SJCRH30 (cell line): ENCODE data around the gene FGD4. TPM values are rescaled to one million over a fixed set of nuclear protein-coding genes. Genes with fewer than 3 reads are reported as not detected.
A peak's percentile ranks its signal among the peaks of the same experiment; 100 is the strongest.
"Not testable (repeated sequence)": the region's sequence is repeated elsewhere in the genome, so short reads cannot be mapped to it uniquely, and the experiment has no call there.

Experiments used
- DNase-seq, 2 experiments: peaks; one replicate each; pipeline ENCODE4 v3.0.0-alpha.2; 2015 to 2020
- H3K27ac ChIP-seq: fragments of 250-450 bp; sonication (Bioruptor Pico); 2 replicates; pipeline ENCODE4 v1.5.1; 2020; ENCODE audit warnings: mild to moderate bottlenecking, moderate library complexity
- H3K27me3 ChIP-seq: fragments of 250-450 bp; sonication (Bioruptor Pico); 2 replicates; pipeline ENCODE4 v1.5.1; 2020; ENCODE audit warnings: mild to moderate bottlenecking, moderate library complexity
- H3K36me3 ChIP-seq: fragments of 250-450 bp; sonication (Bioruptor Pico); 2 replicates; pipeline ENCODE4 v1.5.1; 2020; ENCODE audit warnings: mild to moderate bottlenecking, moderate library complexity
- H3K4me1 ChIP-seq: fragments of 250-450 bp; sonication (Bioruptor Pico); 2 replicates; pipeline ENCODE4 v1.5.1; 2020; ENCODE audit warnings: mild to moderate bottlenecking, moderate library complexity
- H3K4me3 ChIP-seq: fragments of 250-450 bp; sonication (Bioruptor Pico); 2 replicates; pipeline ENCODE4 v1.5.1; 2020; ENCODE audit warnings: mild to moderate bottlenecking, moderate library complexity
- H3K9me3 ChIP-seq: fragments of 250-450 bp; sonication (Bioruptor Pico); replicated peaks from 2 replicates; pipeline ENCODE4 v1.5.1; 2020; ENCODE audit warnings: mild to moderate bottlenecking, moderate library complexity
- total RNA-seq: library from RNA; depleted of rRNA; stranded (reverse); fragments of >200 nt; shearing (Covaris generic); gene quantifications from 2 replicates; pipeline ENCODE4 v1.2.3, GENCODE V29; 2014

FGD4 gene
- total RNA-seq, 1 experiment from 2014 or later, result 10.3 TPM

DNA sequence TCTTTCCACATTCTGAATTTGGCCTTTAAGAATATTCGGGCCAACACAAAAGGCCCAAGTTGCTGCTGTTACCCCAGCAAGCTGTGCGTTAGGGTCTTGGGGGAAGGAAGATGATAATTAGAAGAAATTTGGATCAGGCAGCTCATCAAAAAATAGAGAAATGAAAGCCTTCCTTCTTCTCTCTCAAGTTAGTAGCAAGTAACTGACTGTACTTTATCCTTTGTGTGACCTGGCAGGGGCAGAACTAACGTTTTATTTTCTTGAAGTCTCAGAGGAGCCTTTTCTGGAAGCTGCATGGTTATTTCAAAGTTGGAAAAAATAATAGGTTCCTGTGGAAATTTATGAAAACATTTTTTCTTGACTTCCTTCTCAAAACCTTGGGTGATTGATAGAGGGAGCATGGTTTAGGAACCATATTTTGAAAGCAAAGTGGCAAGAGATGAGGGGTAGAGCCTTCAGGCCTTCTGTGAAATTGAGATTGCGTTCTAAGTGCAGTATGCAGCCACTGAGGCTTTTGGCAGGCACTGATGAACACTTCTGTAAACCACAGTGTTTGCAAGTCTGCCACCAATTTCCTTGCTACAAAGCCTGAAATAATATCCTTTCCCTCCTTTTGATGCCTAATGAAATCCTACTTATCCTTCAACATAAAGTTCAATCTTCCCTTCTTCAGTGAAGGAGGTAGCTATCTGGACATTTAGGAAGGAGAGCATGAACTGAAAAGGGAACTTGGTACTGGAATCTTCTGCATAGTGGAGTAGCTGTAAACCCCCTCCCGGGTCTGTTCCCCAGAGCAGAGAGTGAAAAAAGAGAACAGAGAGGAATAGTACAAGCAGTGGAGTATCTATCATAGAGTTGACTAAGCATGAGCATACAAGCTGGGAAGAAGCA lies 123.2 kb downstream of the FGD4 start:
- Histone ChIP-seq H3K9me3 (no peaks in the 10 kb centered on the region), H3K4me3 (no peak overlapping the region), H3K27ac (no peak overlapping the region), H3K27me3 (no peaks in the 10 kb centered on the region), H3K4me1 (no peaks in the 10 kb centered on the region), H3K36me3 (no peaks in the 10 kb centered on the region)
- DNase-seq, result peak in 1 of 2 experiments; percentile 11

DNA sequence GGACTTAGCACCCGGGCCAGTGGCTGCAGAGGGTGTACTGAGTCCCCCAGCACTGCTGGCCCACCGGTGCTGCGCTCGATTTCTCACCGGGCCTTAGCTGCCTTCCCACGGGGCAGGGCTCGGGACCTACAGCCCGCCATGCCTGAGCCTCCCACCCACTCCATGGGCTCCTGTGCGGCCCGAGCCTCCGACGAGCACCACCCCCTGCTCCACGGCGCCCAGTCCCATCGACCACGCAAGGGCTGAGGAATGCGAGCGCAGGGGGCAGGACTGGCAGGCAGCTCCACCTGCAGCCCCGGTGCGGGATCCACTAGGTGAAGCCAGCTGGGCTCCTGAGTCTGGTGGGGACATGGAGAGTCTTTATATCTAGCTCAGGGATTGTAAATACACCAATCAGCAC lies 126.4 kb downstream of the FGD4 start:
- not testable (repeated sequence) for H3K4me1 ChIP-seq, H3K9me3 ChIP-seq, H3K27ac ChIP-seq, H3K4me3 ChIP-seq, H3K27me3 ChIP-seq, H3K36me3 ChIP-seq, DNase-seq

DNA sequence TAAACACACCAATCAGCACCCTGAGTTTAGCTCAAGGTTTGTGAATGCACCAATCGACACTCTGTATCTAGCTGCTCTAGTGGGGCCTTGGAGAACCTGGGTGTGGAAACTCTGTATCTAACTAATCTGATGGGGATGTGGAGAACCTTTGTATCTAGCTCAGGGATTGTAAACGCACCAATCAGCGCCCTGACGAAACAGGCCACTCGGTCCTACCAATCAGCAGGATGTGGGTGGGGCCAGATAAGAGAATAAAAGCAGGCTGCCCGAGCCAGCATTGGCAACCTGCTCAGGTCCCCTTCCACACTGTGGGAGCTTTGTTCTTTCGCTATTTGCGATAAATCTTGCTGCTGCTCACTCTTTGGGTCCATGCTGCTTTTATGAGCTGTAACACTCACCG lies 127.0 kb downstream of the FGD4 start:
- not testable (repeated sequence) for H3K4me3 ChIP-seq, DNase-seq, H3K27ac ChIP-seq, H3K9me3 ChIP-seq, H3K27me3 ChIP-seq, H3K4me1 ChIP-seq, H3K36me3 ChIP-seq

DNA sequence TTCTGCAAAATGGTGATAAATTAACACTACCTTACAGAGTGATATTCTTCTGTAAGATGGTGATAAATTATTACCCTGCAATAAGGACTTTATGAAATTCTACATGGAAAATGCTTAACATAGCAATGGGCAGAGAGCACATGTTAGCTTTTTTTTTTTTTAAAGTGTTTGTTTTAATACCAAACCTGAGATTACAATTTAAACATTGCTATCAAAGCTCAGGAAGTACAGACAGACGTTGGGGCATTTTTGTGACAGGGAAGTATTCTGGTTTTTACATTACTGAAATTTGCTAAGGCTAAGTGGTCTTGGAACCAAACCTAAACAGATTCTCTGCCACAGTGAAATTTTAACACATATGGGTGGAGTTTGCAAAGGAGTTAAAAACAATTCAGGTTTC lies 133.1 kb downstream of the FGD4 start:
- no peaks in the 10 kb centered on the region for H3K9me3 ChIP-seq
- no peak overlapping the region for H3K27ac ChIP-seq
- DNase-seq, result no peak
- H3K36me3 ChIP-seq, result no peaks in the 10 kb centered on the region
- H3K27me3 ChIP-seq, result no peaks in the 10 kb centered on the region
- peaks cover 16% of the 10 kb centered on the region for H3K4me1 ChIP-seq
- H3K4me3 ChIP-seq, result no peak overlapping the region

DNA sequence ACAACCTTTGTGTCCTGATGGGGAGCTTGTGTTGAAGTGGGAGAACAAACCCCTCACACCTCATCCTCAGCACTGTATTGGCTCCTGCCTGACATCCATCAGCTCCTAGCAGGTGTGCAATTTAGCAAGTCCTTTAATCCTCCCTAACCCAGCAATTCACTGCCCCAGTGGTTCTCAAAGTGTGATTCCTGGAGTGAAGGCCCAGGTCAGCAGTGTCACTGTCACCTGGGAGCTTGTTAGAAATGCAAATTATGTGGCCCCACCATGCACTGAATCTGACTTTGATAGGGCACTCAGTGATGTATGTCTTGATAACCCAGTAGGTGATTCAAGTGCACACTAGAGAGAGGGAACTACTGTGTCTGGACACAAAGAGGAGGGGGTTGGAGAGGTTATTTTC lies 133.6 kb downstream of the FGD4 start:
- Histone ChIP-seq H3K27ac (no peak overlapping the region), H3K4me3 (no peak overlapping the region)

GRCh38 chr12:32533506-32533905 lies 134.1 kb downstream of the FGD4 start:
- not testable (repeated sequence) for H3K27me3 ChIP-seq, H3K9me3 ChIP-seq, H3K36me3 ChIP-seq, DNase-seq, H3K27ac ChIP-seq, H3K4me3 ChIP-seq
- H3K4me1 ChIP-seq, result peaks cover 16% of the 10 kb centered on the region

More for the DNA sequence above, 133.6 kb downstream of the FGD4 start:
- Histone ChIP-seq H3K27me3 (no peaks in the 10 kb centered on the region), H3K9me3 (no peaks in the 10 kb centered on the region), H3K4me1 (peaks cover 16% of the 10 kb centered on the region), H3K36me3 (no peaks in the 10 kb centered on the region)
- DNase-seq, result no peak

DNA sequence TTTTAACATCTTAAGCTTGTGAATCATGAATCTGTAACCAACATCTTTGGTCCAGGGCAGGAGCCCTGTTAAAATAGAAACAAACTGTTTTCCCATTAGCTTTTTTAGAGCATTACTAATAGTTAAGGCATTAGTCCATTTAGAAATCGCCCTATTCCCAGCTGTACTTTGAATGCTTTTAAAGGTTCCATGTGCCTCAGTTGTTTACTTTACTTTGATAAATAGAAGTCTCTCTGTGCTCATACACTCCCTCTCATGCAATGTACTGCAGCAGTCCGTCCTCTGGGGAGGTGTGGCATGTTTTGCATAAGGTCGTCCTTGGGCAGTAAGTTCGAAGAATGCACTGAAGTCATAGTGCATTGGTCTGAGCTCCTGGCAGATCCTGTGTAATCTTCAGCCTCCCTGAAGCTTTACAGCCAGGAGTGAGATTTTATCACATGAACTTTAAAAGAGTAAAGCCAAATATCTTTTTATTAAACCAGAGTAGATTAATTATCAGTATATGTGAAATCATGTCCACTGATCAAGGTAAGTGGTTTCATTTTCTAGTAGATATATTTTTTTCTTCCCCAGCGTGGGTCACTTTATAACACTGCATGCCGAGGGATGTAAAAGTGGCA lies 134.7 kb downstream of the FGD4 start:
- H3K4me1 ChIP-seq, result peaks cover 16% of the 10 kb centered on the region
- H3K4me3 ChIP-seq, result peak overlapping the region; percentile 38
- H3K9me3 ChIP-seq, result no peaks in the 10 kb centered on the region
- H3K27me3 ChIP-seq, result no peaks in the 10 kb centered on the region
- H3K27ac ChIP-seq, result no peak overlapping the region
- peak; percentile 44 to 63 for DNase-seq
- H3K36me3 ChIP-seq, result no peaks in the 10 kb centered on the region

GRCh38 chr12:32534698-32535097 lies 135.3 kb downstream of the FGD4 start:
- no peaks in the 10 kb centered on the region for H3K36me3 ChIP-seq
- no peaks in the 10 kb centered on the region for H3K27me3 ChIP-seq
- no peaks in the 10 kb centered on the region for H3K9me3 ChIP-seq
- peak overlapping the region; percentile 38 for H3K4me3 ChIP-seq
- DNase-seq, result no peak
- H3K27ac ChIP-seq, result no peak overlapping the region
- H3K4me1 ChIP-seq, result peaks cover 16% of the 10 kb centered on the region

DNA sequence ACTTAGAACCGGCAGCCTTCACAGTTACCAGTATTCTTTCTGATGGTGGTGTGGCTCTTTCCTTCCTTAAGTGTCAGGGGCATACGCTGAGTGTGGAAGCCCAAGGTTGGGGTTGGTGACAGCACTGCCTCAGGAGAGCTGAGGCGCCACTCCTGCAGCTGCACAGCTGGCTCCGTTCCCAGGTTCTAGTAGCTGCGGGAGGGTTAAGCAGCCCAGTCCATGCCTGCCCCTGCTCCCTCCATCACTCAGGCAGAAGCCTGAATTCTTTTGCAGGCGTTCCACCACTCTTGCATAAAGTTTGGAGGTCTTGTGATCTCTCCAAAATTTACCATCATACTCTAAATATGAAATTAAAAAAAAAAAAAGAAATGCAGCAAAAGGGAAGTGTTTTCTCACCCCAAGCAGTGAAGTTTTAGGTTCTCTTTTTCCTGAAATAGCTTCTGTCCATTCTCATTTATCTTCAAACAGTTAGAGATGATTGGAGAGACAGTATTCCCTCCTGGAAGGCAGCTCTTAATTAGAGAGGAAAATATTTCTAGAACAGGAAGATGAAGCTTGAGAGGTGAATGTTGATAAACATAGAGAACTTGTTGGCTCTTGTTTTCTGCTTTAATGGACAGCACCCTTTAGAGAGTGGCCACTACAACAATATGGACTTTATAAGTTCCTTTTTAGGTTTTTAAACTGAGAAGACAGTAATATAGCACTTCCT lies 136.1 kb downstream of the FGD4 start:
- no peak overlapping the region for H3K27ac ChIP-seq
- H3K36me3 ChIP-seq, result no peaks in the 10 kb centered on the region
- no peaks in the 10 kb centered on the region for H3K27me3 ChIP-seq
- no peaks in the 10 kb centered on the region for H3K9me3 ChIP-seq
- H3K4me1 ChIP-seq, result peaks cover 16% of the 10 kb centered on the region
- peak overlapping the region; percentile 38 for H3K4me3 ChIP-seq
- peak; percentile 86 to 90 for DNase-seq

DNA sequence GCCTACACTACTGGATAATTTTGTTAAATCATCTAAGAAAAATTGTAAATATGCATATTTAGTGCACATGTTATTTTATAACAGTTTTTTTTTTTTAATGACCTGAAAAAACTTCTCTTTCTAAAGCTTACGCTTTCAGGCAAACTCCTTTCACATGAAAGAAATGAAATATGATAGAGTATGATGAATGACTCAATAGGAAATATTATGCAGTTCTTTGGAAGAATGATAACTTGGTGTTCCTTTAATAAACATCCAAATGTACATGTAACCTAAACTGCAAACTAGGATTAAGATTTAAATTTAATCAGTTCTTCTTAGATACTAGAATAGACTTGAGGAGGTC lies 136.6 kb downstream of the FGD4 start:
- H3K4me3 ChIP-seq, result no peak overlapping the region

DNA sequence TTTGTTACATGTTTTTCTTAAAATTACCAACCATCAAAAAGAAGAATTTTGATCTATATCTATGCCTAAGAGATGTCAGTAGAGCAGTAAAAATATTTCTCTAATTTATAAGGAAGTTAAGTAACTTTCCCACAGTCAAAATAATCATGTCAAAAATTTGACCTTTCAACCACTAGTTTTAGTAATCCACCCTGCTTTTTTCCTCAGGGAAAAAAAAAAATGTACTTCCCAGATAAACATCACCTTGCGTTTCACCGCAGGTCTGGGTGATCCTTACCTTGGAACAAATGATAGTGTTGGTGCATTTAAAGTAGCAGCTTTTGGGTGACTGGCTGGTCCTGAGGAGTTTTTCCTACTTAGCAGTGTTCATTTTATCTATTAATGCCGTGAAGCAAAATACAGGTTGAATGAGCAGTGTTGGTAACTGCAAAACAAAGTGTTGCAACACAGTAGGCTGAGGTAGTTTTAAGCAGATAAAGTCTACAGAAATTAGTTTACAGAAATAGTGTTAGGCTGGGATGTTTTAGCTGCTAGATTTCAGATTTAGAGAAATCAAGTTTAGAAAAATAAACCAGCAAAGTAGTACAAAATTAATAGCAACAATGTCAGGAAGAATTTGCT lies 142.5 kb downstream of the FGD4 start:
- Histone ChIP-seq H3K36me3 (no peaks in the 10 kb centered on the region), H3K4me3 (no peak overlapping the region), H3K27ac (no peak overlapping the region), H3K27me3 (no peaks in the 10 kb centered on the region), H3K9me3 (no peaks in the 10 kb centered on the region), H3K4me1 (no peaks in the 10 kb centered on the region)
- DNase-seq, result no peak

More for the DNA sequence above, 136.6 kb downstream of the FGD4 start:
- H3K27ac ChIP-seq, result no peak overlapping the region
- DNase-seq, result no peak
- H3K36me3 ChIP-seq, result no peaks in the 10 kb centered on the region
- no peaks in the 10 kb centered on the region for H3K27me3 ChIP-seq
- peaks cover 16% of the 10 kb centered on the region for H3K4me1 ChIP-seq
- H3K9me3 ChIP-seq, result no peaks in the 10 kb centered on the region

- Histone ChIP-seq H3K27ac (no peak overlapping the region), H3K27me3 (no peaks in the 10 kb centered on the region), H3K4me3 (no peak overlapping the region), H3K9me3 (no peaks in the 10 kb centered on the region), H3K36me3 (no peaks in the 10 kb centered on the region), H3K4me1 (no peaks in the 10 kb centered on the region)
- DNase-seq, result no peak
Observed at GRCh38 chr12:32542428-32543229, 143.3 kb downstream of the FGD4 start.

DNA sequence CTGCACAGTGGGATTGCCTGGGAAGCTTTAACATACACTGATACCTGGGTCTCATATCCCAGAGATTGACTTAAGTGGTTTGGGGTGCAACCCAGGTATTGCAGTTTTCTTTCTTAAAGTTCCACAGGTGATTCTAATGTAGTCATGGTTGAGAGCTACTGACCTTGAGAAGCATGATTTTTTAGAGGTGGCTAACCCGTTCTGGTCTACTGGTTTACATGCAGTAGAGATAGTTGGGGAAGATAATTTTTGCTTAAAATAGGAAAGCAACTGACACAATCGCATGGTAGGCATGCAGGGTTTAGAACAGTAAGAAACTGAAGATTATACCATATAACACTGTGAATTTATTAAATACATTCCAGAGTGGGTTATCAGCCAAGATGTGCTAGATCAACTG lies 145.5 kb downstream of the FGD4 start:
- Histone ChIP-seq H3K27me3 (no peaks in the 10 kb centered on the region), H3K36me3 (no peaks in the 10 kb centered on the region), H3K9me3 (no peaks in the 10 kb centered on the region), H3K4me1 (peaks cover 19% of the 10 kb centered on the region), H3K27ac (no peak overlapping the region), H3K4me3 (no peak overlapping the region)
- no peak for DNase-seq

- no peak overlapping the region for H3K27ac ChIP-seq
- H3K9me3 ChIP-seq, result no peaks in the 10 kb centered on the region
- no peak overlapping the region for H3K4me3 ChIP-seq
- no peak for DNase-seq
- H3K4me1 ChIP-seq, result peaks cover 23% of the 10 kb centered on the region
- no peaks in the 10 kb centered on the region for H3K27me3 ChIP-seq
- H3K36me3 ChIP-seq, result no peaks in the 10 kb centered on the region
Observed at GRCh38 chr12:32545413-32545980, 146.1 kb downstream of the FGD4 start.
